MCF 10A (cell line): ENCODE data around the gene VCAM1. TPM values are rescaled to one million over a fixed set of nuclear protein-coding genes. Genes with fewer than 3 reads are reported as not detected.

Experiments
- BruUV-seq: library from RNA; stranded (reverse); fragments of 400-500 nt; replicated peaks from 2 replicates; lab custom pipeline; 2021; lab: Mats Ljungman, UMichigan
- CTCF ChIA-PET: fragments of 300-600 bp; sonication (Branson Sonifier 250); formaldehyde crosslinking; extraction: SDS; loops from one replicate; lab custom pipeline; 2021; ENCODE audit warnings: antibody characterized with exemption, inconsistent platforms; lab: Yijun Ruan, JAX
- POLR2A ChIA-PET: fragments of 300-600, 350-650 bp; sonication (Branson Sonifier 250); formaldehyde crosslinking; extraction: SDS; loops from one replicate; lab custom pipeline; 2020; ENCODE audit warnings: antibody characterized with exemption, inconsistent platforms; lab: Yijun Ruan, JAX
- DNase-seq: peaks from one replicate; pipeline ENCODE4 v3.0.0-alpha.2; 2018; ENCODE audit not compliant: unreplicated experiment
- H3K27ac Mint-ChIP-seq: one replicate; pipeline ENCODE4 v1.8.0; 2022; ENCODE audit warnings: mild to moderate bottlenecking, low read depth, mixed read lengths; ENCODE audit not compliant: unreplicated experiment
- H3K27me3 Mint-ChIP-seq: one replicate; pipeline ENCODE4 v1.8.0; 2022; ENCODE audit warnings: mixed read lengths; ENCODE audit not compliant: insufficient read depth, unreplicated experiment
- H3K36me3 Mint-ChIP-seq: one replicate; pipeline ENCODE4 v1.8.0; 2022; ENCODE audit warnings: mild to moderate bottlenecking, moderate library complexity, mixed read lengths; ENCODE audit not compliant: insufficient read depth, unreplicated experiment
- H3K4me1 Mint-ChIP-seq: one replicate; pipeline ENCODE4 v1.8.0; 2022; ENCODE audit warnings: mixed read lengths; ENCODE audit not compliant: insufficient read depth, unreplicated experiment
- H3K4me3 Mint-ChIP-seq: one replicate; pipeline ENCODE4 v1.8.0; 2022; ENCODE audit warnings: mild to moderate bottlenecking, moderate library complexity, mixed read lengths; ENCODE audit not compliant: unreplicated experiment
- H3K9me3 Mint-ChIP-seq: one replicate; pipeline ENCODE4 v1.8.0; 2022; ENCODE audit warnings: mixed read lengths; ENCODE audit not compliant: unreplicated experiment
- intact Hi-C: fragments of 100-400 bp; cut with micrococcal nuclease; formaldehyde crosslinking; loops from 2 replicates; pipeline ENCODE4 v1.14.1; 2022
- total RNA-seq: library from RNA; stranded (reverse); gene quantifications from 2 replicates; pipeline ENCODE4 v1.2.3, GENCODE V29; 2022
- TF ChIP-seq, protein P1 (sequence below): fragments of 200-600 bp; IDR thresholded peaks from one replicate; pipeline ENCODE4 v1.8.0; 2022; ENCODE audit warnings: antibody characterized with exemption, mild to moderate bottlenecking; ENCODE audit not compliant: unreplicated experiment

VCAM1 gene
- total RNA-seq, 1 experiment from 2014 or later = not detected

DNA sequence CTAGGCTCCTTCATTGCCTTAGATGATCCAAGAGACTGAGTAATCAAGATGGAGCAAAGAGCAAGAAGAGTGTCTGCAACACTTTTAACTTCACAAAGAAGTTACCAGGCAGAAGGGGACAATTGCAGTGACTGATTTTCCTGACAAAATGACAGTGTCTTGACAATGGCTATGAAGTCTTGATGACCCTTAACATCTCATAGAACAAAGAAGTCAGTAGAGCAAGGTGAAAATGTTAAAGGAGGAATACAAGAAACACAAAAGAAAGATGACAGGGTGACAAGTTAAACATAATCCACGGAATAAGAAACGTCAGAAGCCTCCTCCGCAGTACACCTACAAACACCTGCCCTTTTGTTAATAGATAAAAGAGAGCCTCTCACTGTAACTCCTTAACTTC lies 15.1 kb upstream of the VCAM1 start:
- TF ChIP-seq, protein P1, sequence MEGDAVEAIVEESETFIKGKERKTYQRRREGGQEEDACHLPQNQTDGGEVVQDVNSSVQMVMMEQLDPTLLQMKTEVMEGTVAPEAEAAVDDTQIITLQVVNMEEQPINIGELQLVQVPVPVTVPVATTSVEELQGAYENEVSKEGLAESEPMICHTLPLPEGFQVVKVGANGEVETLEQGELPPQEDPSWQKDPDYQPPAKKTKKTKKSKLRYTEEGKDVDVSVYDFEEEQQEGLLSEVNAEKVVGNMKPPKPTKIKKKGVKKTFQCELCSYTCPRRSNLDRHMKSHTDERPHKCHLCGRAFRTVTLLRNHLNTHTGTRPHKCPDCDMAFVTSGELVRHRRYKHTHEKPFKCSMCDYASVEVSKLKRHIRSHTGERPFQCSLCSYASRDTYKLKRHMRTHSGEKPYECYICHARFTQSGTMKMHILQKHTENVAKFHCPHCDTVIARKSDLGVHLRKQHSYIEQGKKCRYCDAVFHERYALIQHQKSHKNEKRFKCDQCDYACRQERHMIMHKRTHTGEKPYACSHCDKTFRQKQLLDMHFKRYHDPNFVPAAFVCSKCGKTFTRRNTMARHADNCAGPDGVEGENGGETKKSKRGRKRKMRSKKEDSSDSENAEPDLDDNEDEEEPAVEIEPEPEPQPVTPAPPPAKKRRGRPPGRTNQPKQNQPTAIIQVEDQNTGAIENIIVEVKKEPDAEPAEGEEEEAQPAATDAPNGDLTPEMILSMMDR = no peak
- BruUV-seq = no TSS peak
- DNase-seq = no peak
- POLR2A ChIA-PET = no interaction called here
- intact Hi-C loops = no loop called here
- no peaks in the 10 kb centered on the region for H3K36me3 Mint-ChIP-seq
- H3K4me3 Mint-ChIP-seq = no peak overlapping the region
- H3K27ac Mint-ChIP-seq = no peak overlapping the region
- no peaks in the 10 kb centered on the region for H3K4me1 Mint-ChIP-seq
- H3K27me3 Mint-ChIP-seq = no peaks in the 10 kb centered on the region
- H3K9me3 Mint-ChIP-seq = no peaks in the 10 kb centered on the region
- CTCF ChIA-PET = interaction anchor here (1.2 kb wide), 1 partner anchor 15 kb away, joined by 3 read pairs; no protein-coding TSS in a partner anchor

DNA sequence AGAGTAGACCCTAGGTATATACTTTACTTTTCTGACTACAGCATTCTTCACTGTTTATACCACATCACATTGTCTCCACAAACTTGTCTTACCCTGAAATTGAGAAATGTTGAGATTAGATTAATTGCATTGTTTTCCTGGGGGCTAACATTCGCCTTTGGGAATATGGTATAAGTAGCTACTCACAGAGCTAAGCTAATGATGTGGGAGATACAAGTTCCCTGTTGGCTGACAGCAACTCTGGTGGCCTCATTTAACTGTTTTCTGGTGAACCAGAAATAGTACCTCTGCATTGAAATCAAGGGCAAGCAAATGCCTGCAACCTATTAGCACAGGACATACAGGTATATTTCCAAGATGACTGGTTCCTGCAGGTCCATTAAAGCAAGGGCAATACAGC lies 13.2 kb upstream of the VCAM1 start:
- H3K4me1 Mint-ChIP-seq = no peaks in the 10 kb centered on the region
- no peaks in the 10 kb centered on the region for H3K9me3 Mint-ChIP-seq
- BruUV-seq = no TSS peak
- ChIA-PET POLR2A (interaction anchor here (0.6 kb wide), 1 partner anchor 12 kb away, joined by 3 read pairs; no protein-coding TSS in a partner anchor), CTCF (no interaction called here)
- no peaks in the 10 kb centered on the region for H3K27me3 Mint-ChIP-seq
- intact Hi-C loops = no loop called here
- no peak overlapping the region for H3K4me3 Mint-ChIP-seq
- no peak overlapping the region for H3K27ac Mint-ChIP-seq
- no peak for DNase-seq
- TF ChIP-seq, protein P1 = no peak
- H3K36me3 Mint-ChIP-seq = no peaks in the 10 kb centered on the region

DNA sequence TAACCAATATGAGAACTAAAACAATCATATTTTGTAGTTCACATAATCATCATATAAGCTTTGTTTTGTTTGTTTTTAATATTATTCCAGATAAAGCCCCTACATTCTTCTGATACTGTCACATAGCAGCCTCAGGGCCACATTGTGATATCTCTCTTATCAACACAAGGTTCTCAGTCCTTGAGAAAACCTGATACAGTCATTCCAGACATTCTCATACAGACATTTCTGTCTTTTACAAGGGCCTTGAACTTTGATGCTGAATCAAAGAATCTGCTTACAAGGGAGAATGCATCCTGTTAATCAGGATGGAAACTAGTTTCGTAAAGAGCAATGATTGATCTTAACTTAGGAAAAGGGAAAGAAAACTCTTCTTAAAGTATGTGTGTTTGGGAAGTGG lies 12.7 kb upstream of the VCAM1 start:
- no peak for DNase-seq
- Mint-ChIP-seq H3K4me3 (no peak overlapping the region), H3K27ac (no peak overlapping the region), H3K27me3 (no peaks in the 10 kb centered on the region), H3K4me1 (no peaks in the 10 kb centered on the region), H3K36me3 (no peaks in the 10 kb centered on the region), H3K9me3 (no peaks in the 10 kb centered on the region)
- intact Hi-C loops = no loop called here
- ChIA-PET CTCF (interaction anchor here (0.7 kb wide), 1 partner anchor 156 kb away, joined by 3 read pairs; no protein-coding TSS in a partner anchor), POLR2A (no interaction called here)
- TF ChIP-seq, protein P1 = no peak
- BruUV-seq = no TSS peak

DNA sequence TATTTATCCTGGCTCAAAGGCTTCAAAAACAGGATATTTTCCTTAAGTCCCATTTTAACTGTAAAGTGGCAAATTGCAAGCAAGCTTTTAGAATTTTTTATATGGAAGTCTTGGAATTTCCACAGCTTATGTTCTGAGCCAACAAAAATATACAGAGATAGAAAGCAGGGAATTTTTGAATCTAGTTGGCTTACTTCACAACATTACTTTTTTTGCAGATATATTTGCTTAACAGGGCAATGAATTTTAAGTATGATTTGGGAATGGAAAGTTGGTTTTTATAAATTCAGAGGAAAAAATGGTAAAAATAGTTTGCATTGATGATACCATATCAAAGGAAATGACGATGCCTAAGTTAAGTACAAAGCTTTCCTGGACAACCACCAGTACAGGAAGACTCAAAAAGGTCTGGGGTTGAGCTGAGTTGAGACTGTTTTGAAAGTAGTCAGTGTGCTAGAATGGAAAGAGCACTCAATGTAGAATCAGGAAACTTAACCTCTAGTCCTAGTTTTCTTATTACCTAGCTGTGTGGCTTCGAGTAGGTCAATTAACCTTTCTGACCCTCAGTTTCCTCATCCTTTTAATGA lies 11.0 kb upstream of the VCAM1 start:
- CTCF ChIA-PET = interaction anchor here (0.6 kb wide), 1 partner anchor 52 kb away, joined by 3 read pairs; no protein-coding TSS in a partner anchor

More for the DNA sequence above, 11.0 kb upstream of the VCAM1 start:
- Mint-ChIP-seq H3K27ac (no peak overlapping the region), H3K36me3 (no peaks in the 10 kb centered on the region), H3K4me3 (no peak overlapping the region), H3K27me3 (no peaks in the 10 kb centered on the region), H3K4me1 (no peaks in the 10 kb centered on the region), H3K9me3 (no peaks in the 10 kb centered on the region)
- no peak for DNase-seq
- intact Hi-C loops = no loop called here
- TF ChIP-seq, protein P1 = no peak
- POLR2A ChIA-PET = no interaction called here
- no TSS peak for BruUV-seq
